ENCODE measurements around the gene XRN1. TPM values are rescaled to one million over a fixed set of nuclear protein-coding genes. Genes with fewer than 3 reads are reported as not detected.

XRN1 gene
- total RNA-seq, 1 experiment from 2014 or later: 23.3 TPM

DNA sequence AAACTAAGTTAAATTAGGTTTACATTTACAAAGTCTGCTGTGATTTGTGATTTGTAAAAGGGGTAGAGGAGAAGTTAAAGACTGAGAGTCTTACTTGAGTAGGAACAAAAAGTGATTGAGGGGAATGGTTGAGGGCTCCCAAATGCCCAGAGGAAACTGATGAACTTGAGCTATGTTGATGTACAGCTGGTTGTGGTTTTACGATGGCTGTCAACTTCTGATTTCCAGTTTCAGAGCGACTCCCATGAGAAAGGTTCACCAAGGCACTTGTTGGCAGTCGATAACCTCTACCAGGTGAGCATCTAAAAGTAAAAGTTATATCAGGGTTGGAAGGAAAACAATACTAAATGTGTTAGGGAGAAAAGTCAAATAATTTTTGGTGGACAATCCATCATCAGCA lies 91.0 kb downstream of the XRN1 start:
- no peaks in the 10 kb centered on the region for H3K4me1 ChIP-seq
- H3K4me3 ChIP-seq (ENCODE audit: low read depth, low read length): no peak overlapping the region
- no peaks in the 10 kb centered on the region for H3K9me3 ChIP-seq
- POLR2A ChIA-PET: no interaction called here
- no TSS peak for BruUV-seq (replicated peaks)
- Mint-ChIP-seq H3K9me3 (ENCODE audit: unreplicated experiment) (no peaks in the 10 kb centered on the region), H3K36me3 (ENCODE audit: insufficient read depth, unreplicated experiment) (peaks cover 53% of the 10 kb centered on the region), H3K4me3 (ENCODE audit: unreplicated experiment) (no peak overlapping the region), H3K27me3 (ENCODE audit: insufficient read depth, unreplicated experiment) (no peaks in the 10 kb centered on the region), H3K27ac (ENCODE audit: unreplicated experiment) (no peak overlapping the region), H3K4me1 (ENCODE audit: low read depth, unreplicated experiment) (peaks cover 8% of the 10 kb centered on the region)
- TF ChIP-seq, protein P1, sequence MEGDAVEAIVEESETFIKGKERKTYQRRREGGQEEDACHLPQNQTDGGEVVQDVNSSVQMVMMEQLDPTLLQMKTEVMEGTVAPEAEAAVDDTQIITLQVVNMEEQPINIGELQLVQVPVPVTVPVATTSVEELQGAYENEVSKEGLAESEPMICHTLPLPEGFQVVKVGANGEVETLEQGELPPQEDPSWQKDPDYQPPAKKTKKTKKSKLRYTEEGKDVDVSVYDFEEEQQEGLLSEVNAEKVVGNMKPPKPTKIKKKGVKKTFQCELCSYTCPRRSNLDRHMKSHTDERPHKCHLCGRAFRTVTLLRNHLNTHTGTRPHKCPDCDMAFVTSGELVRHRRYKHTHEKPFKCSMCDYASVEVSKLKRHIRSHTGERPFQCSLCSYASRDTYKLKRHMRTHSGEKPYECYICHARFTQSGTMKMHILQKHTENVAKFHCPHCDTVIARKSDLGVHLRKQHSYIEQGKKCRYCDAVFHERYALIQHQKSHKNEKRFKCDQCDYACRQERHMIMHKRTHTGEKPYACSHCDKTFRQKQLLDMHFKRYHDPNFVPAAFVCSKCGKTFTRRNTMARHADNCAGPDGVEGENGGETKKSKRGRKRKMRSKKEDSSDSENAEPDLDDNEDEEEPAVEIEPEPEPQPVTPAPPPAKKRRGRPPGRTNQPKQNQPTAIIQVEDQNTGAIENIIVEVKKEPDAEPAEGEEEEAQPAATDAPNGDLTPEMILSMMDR (IDR thresholded peaks at IDR 0.05; ENCODE audit: insufficient read depth in 1 of 2, low read depth in 1 of 2, low read length in 1 of 2, severe bottlenecking in 1 of 2, unreplicated experiment in 1 of 2): no peak
- CTCF ChIA-PET: no interaction called here
- intact Hi-C loops (cut with micrococcal nuclease; ENCODE audit: unreplicated experiment): no loop called here
- H3K27me3 ChIP-seq (replicated peaks; ENCODE audit: control insufficient read depth, insufficient read depth, low read length): no peaks in the 10 kb centered on the region
- no peak for DNase-seq
- H3K36me3 ChIP-seq (ENCODE audit: control insufficient read depth, insufficient read depth, low read length): no peaks in the 10 kb centered on the region; the same call in 1 of the 2 replicates

DNA sequence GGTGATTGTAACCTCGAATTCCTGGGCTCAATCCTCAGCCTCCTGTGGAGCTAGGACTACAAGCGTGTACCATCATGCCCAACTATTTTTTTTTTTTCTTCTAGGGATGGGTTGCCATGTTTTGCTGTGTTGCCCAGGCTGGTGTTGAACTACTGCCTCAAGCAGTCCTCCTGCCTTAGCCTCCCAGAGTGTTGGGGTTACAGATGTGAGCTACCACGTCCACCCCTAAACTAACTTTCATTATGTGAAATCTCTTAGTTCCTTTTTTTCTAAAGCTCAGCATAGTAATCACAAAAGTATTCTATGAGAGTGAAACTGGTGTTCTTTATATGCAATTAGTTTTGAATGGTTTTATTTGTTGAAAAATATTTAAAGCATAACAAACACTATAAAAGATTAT lies 92.1 kb downstream of the XRN1 start:
- POLR2A ChIA-PET: no interaction called here
- Mint-ChIP-seq H3K27ac (ENCODE audit: unreplicated experiment) (no peak overlapping the region), H3K9me3 (ENCODE audit: unreplicated experiment) (no peaks in the 10 kb centered on the region), H3K36me3 (ENCODE audit: insufficient read depth, unreplicated experiment) (peaks cover 53% of the 10 kb centered on the region), H3K4me1 (ENCODE audit: low read depth, unreplicated experiment) (peaks cover 8% of the 10 kb centered on the region), H3K27me3 (ENCODE audit: insufficient read depth, unreplicated experiment) (no peaks in the 10 kb centered on the region), H3K4me3 (ENCODE audit: unreplicated experiment) (no peak overlapping the region)
- DNase-seq: no peak
- Histone ChIP-seq H3K4me3 (ENCODE audit: low read depth, low read length) (no peak overlapping the region), H3K9me3 (no peaks in the 10 kb centered on the region), H3K36me3 (ENCODE audit: control insufficient read depth, insufficient read depth, low read length) (no peaks in the 10 kb centered on the region; the same call in 1 of the 2 replicates), H3K4me1 (no peaks in the 10 kb centered on the region), H3K27me3 (replicated peaks; ENCODE audit: control insufficient read depth, insufficient read depth, low read length) (no peaks in the 10 kb centered on the region)
- CTCF ChIA-PET: no interaction called here
- intact Hi-C loops (cut with micrococcal nuclease; ENCODE audit: unreplicated experiment): no loop called here
- no TSS peak for BruUV-seq (replicated peaks)
- TF ChIP-seq, protein P1 (IDR thresholded peaks at IDR 0.05; ENCODE audit: insufficient read depth in 1 of 2, low read depth in 1 of 2, low read length in 1 of 2, severe bottlenecking in 1 of 2, unreplicated experiment in 1 of 2): no peak

DNA sequence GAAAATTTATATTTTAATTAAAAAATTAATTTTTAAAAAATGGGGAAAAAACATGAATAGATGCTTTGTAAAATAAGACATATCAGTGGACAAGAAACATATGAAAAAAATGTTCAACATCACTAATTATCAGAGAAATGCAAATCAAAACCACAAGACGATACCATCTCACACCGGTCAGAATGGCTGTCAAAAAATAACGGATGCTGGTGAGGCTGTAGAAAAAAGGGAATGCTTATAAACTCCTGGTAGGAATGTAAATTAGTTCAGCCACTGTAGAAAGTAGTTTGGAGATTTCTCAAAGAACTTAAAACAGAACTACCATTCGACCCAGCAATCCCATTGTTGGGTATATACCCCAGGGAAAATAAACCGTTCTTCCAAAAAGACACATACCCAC lies 93.8 kb downstream of the XRN1 start:
- Mint-ChIP-seq H3K36me3 (ENCODE audit: insufficient read depth, unreplicated experiment) (peaks cover 50% of the 10 kb centered on the region), H3K27me3 (ENCODE audit: insufficient read depth, unreplicated experiment) (no peaks in the 10 kb centered on the region), H3K4me3 (ENCODE audit: unreplicated experiment) (no peak overlapping the region), H3K9me3 (ENCODE audit: unreplicated experiment) (no peaks in the 10 kb centered on the region), H3K4me1 (ENCODE audit: low read depth, unreplicated experiment) (peaks cover 8% of the 10 kb centered on the region), H3K27ac (ENCODE audit: unreplicated experiment) (no peak overlapping the region)
- no peak for DNase-seq
- CTCF ChIA-PET: no interaction called here
- H3K4me3 ChIP-seq (ENCODE audit: low read depth, low read length): no peak overlapping the region
- POLR2A ChIA-PET: no interaction called here
- intact Hi-C loops (cut with micrococcal nuclease; ENCODE audit: unreplicated experiment): no loop called here
- no peaks in the 10 kb centered on the region for H3K27me3 ChIP-seq (replicated peaks; ENCODE audit: control insufficient read depth, insufficient read depth, low read length)
- H3K4me1 ChIP-seq: no peaks in the 10 kb centered on the region
- BruUV-seq (replicated peaks): no TSS peak
- TF ChIP-seq, protein P1 (IDR thresholded peaks at IDR 0.05; ENCODE audit: insufficient read depth in 1 of 2, low read depth in 1 of 2, low read length in 1 of 2, severe bottlenecking in 1 of 2, unreplicated experiment in 1 of 2): no peak
- H3K9me3 ChIP-seq: no peaks in the 10 kb centered on the region
- no peaks in the 10 kb centered on the region; the same call in 1 of the 2 replicates for H3K36me3 ChIP-seq (ENCODE audit: control insufficient read depth, insufficient read depth, low read length)

All from Caco-2 (cell line).